ENCODE measurements around the gene PDE8B. TPM values are rescaled to one million over a fixed set of nuclear protein-coding genes. Genes with fewer than 3 reads are reported as not detected.

The PDE8B gene
- total RNA-seq, 1 experiment from 2014 or later, result 1.8 TPM

GRCh38 chr5:77397686-77398292 is 187.3 kb downstream of the PDE8B start:
- no peak for TF ChIP-seq EZH2 (IDR thresholded peaks at IDR 0.05; ENCODE audit: low read depth)
- no peak for TF ChIP-seq CTCF (conservative IDR thresholded peaks at IDR 0.05)
- H3K79me2 ChIP-seq (ENCODE audit: low read depth), result no peaks in the 10 kb centered on the region
- no peaks in the 10 kb centered on the region for H3K9me3 ChIP-seq (ENCODE audit: insufficient read depth, low read depth)
- intact Hi-C loops (cut with micrococcal nuclease; ENCODE audit: unreplicated experiment), result no loop called here
- no peak overlapping the region for H3K4me2 ChIP-seq
- no peaks in the 10 kb centered on the region for H3K4me1 ChIP-seq (replicated peaks; ENCODE audit: insufficient read depth)
- ChIA-PET CTCF (no interaction called here), POLR2A (ENCODE audit: unreplicated experiment) (no interaction called here)
- H3K36me3 ChIP-seq (ENCODE audit: low read depth), result no peaks in the 10 kb centered on the region
- H4K20me1 ChIP-seq (ENCODE audit: insufficient read depth), result no peaks in the 10 kb centered on the region
- H3K27me3 ChIP-seq (ENCODE audit: insufficient read depth, low read depth), result no peaks in the 10 kb centered on the region
- H3F3A ChIP-seq (ENCODE audit: insufficient read depth, low read depth), result no peaks in the 10 kb centered on the region
- no peak overlapping the region for H2AFZ ChIP-seq
- DNase-seq, result no peak
- H3K4me3 ChIP-seq, result no peak overlapping the region
- no peak overlapping the region for H3K27ac ChIP-seq
- BruUV-seq (replicated peaks), result no TSS peak
- H3K9me2 ChIP-seq (ENCODE audit: insufficient read depth), result no peaks in the 10 kb centered on the region

- H3K27ac ChIP-seq, result no peak overlapping the region
- no peak overlapping the region for H2AFZ ChIP-seq
- H3K79me2 ChIP-seq (ENCODE audit: low read depth), result no peaks in the 10 kb centered on the region
- CTCF ChIA-PET, result no interaction called here
- H3K36me3 ChIP-seq (ENCODE audit: low read depth), result no peaks in the 10 kb centered on the region
- H3K27me3 ChIP-seq (ENCODE audit: insufficient read depth, low read depth), result no peaks in the 10 kb centered on the region
- no peak overlapping the region for H3K4me2 ChIP-seq
- H3K4me3 ChIP-seq, result no peak overlapping the region
- no peak for TF ChIP-seq CTCF (conservative IDR thresholded peaks at IDR 0.05)
- TF ChIP-seq EZH2 (IDR thresholded peaks at IDR 0.05; ENCODE audit: low read depth), result no peak
- no peaks in the 10 kb centered on the region for H3K9me2 ChIP-seq (ENCODE audit: insufficient read depth)
- DNase-seq, result no peak
- intact Hi-C loops (cut with micrococcal nuclease; ENCODE audit: unreplicated experiment), result no loop called here
- no peaks in the 10 kb centered on the region for H3F3A ChIP-seq (ENCODE audit: insufficient read depth, low read depth)
- BruUV-seq (replicated peaks), result no TSS peak
- no peaks in the 10 kb centered on the region for H3K4me1 ChIP-seq (replicated peaks; ENCODE audit: insufficient read depth)
- no peaks in the 10 kb centered on the region for H3K9me3 ChIP-seq (ENCODE audit: insufficient read depth, low read depth)
- POLR2A ChIA-PET (ENCODE audit: unreplicated experiment), result no interaction called here
- H4K20me1 ChIP-seq (ENCODE audit: insufficient read depth), result no peaks in the 10 kb centered on the region
These were observed 188.0 kb downstream of the PDE8B start for GRCh38 chr5:77398458-77398857.

- no peaks in the 10 kb centered on the region for H3K9me3 ChIP-seq (ENCODE audit: insufficient read depth, low read depth)
- H3K4me1 ChIP-seq (replicated peaks; ENCODE audit: insufficient read depth), result no peaks in the 10 kb centered on the region
- no peaks in the 10 kb centered on the region for H4K20me1 ChIP-seq (ENCODE audit: insufficient read depth)
- DNase-seq, result no peak
- CTCF ChIA-PET, result no interaction called here
- no peak overlapping the region for H3K4me3 ChIP-seq
- no peaks in the 10 kb centered on the region for H3K79me2 ChIP-seq (ENCODE audit: low read depth)
- POLR2A ChIA-PET (ENCODE audit: unreplicated experiment), result no interaction called here
- intact Hi-C loops (cut with micrococcal nuclease; ENCODE audit: unreplicated experiment), result no loop called here
- H3F3A ChIP-seq (ENCODE audit: insufficient read depth, low read depth), result no peaks in the 10 kb centered on the region
- no peak overlapping the region for H3K27ac ChIP-seq
- no peak overlapping the region for H2AFZ ChIP-seq
- H3K4me2 ChIP-seq, result no peak overlapping the region
- no peaks in the 10 kb centered on the region for H3K36me3 ChIP-seq (ENCODE audit: low read depth)
- H3K27me3 ChIP-seq (ENCODE audit: insufficient read depth, low read depth), result no peaks in the 10 kb centered on the region
- no TSS peak for BruUV-seq (replicated peaks)
- no peaks in the 10 kb centered on the region for H3K9me2 ChIP-seq (ENCODE audit: insufficient read depth)
- TF ChIP-seq EZH2 (IDR thresholded peaks at IDR 0.05; ENCODE audit: low read depth) (no peak), CTCF (conservative IDR thresholded peaks at IDR 0.05) (no peak)
These were observed 188.4 kb downstream of the PDE8B start for GRCh38 chr5:77398896-77399295.
